ENCODE data around the gene HS2ST1.

DNA sequence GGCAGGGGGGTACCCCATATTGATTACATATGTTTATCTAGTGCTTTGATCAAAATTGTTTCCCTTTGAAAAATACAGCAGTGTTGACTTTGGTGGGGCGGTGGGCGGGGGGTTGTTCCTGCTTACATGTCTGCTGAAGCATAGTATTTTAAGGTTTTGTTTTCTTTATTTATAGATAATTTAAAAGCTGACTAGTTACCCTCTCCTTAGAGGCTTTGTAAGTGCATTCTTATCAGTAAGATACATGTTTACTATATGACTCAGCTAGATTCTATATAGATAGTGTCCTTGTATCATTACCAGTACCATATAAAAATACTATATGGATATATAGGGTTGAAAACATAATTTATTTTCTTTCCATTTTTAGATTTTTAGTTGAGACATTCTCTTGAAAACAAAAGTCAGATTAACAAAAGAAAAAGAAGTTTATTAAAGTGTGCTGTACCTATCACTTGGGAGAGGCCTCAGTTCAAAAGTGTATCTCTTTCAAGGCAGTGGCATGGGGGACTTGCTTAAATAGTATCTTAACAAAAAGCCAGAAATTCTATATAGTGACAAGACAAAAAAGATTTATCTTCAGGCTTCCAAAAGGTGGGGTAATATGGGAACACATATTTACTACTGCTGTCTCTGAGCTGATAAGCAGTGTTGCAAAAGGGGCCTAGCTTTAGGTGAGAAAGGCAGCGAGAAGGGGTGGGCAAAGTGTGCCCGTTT lies 79.0 kb downstream of the HS2ST1 start:
- TF ChIP-seq POLR2AphosphoS5 (IDR thresholded peaks at IDR 0.05): no peak
- no peak for TF ChIP-seq POLR2A (IDR thresholded peaks at IDR 0.05)
- no peak for TF ChIP-seq CTCF (IDR thresholded peaks at IDR 0.05)
- TF ChIP-seq EP300 (IDR thresholded peaks at IDR 0.05): no peak
